ENCODE data around the gene SCN5A.

Gene SCN5A

GRCh38 chr3:38576526-38577370 lies 72.7 kb downstream of the SCN5A start:
- peak; percentile 6 for DNase-seq (ENCODE audit: low read depth)
- no peak for TF ChIP-seq CTCF (conservative IDR thresholded peaks at IDR 0.05; ENCODE audit: control insufficient read depth, insufficient read depth, low read depth, low read length)
- H3K4me3 ChIP-seq (ENCODE audit: control insufficient read depth, low read depth, low read length): no peak overlapping the region

- no peak overlapping the region for H3K4me3 ChIP-seq (ENCODE audit: control insufficient read depth, low read depth, low read length)
- no peak for DNase-seq (ENCODE audit: low read depth)
- TF ChIP-seq CTCF (conservative IDR thresholded peaks at IDR 0.05; ENCODE audit: control insufficient read depth, insufficient read depth, low read depth, low read length): no peak
These were observed 73.4 kb downstream of the SCN5A start for GRCh38 chr3:38576131-38576525.

GRCh38 chr3:38575279-38575843 lies 74.1 kb downstream of the SCN5A start:
- TF ChIP-seq CTCF (conservative IDR thresholded peaks at IDR 0.05; ENCODE audit: control insufficient read depth, insufficient read depth, low read depth, low read length): no peak
- no peak for DNase-seq (ENCODE audit: low read depth)
- H3K4me3 ChIP-seq (ENCODE audit: control insufficient read depth, low read depth, low read length): no peak overlapping the region

GRCh38 chr3:38574411-38575278 lies 74.8 kb downstream of the SCN5A start:
- no peak overlapping the region for H3K4me3 ChIP-seq (ENCODE audit: control insufficient read depth, low read depth, low read length)
- no peak for TF ChIP-seq CTCF (conservative IDR thresholded peaks at IDR 0.05; ENCODE audit: control insufficient read depth, insufficient read depth, low read depth, low read length)
- DNase-seq (ENCODE audit: low read depth): peak; percentile 14

- TF ChIP-seq CTCF (conservative IDR thresholded peaks at IDR 0.05; ENCODE audit: control insufficient read depth, insufficient read depth, low read depth, low read length): no peak
- no peak for DNase-seq (ENCODE audit: low read depth)
- H3K4me3 ChIP-seq (ENCODE audit: control insufficient read depth, low read depth, low read length): no peak overlapping the region
These were observed 75.9 kb downstream of the SCN5A start for GRCh38 chr3:38573556-38573955.

GRCh38 chr3:38573111-38573510 lies 76.4 kb downstream of the SCN5A start:
- DNase-seq (ENCODE audit: low read depth): no peak
- H3K4me3 ChIP-seq (ENCODE audit: control insufficient read depth, low read depth, low read length): no peak overlapping the region
- no peak for TF ChIP-seq CTCF (conservative IDR thresholded peaks at IDR 0.05; ENCODE audit: control insufficient read depth, insufficient read depth, low read depth, low read length)
